ENCODE results near the gene CEBPB.

CEBPB gene

DNA sequence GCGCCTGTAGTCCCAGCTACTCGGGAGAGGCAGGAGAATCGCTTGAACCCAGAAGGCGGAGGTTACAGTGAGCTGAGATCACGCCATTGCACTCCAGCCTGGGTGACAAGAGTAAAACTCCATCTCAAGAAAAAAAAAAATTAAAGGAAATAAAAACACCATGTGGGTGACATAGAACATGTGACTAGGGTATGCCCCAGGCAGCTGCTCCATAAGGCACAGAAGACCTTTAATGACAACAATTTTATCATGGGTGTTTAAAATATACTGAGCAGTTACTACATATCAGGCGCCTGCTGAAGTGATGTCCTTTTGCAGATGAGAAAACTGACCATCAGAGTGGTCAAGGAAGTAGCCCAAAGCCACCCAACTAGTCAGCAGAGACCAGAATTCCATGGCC is 45.1 kb upstream of the CEBPB start:
- Mint-ChIP-seq H3K27me3 (ENCODE audit: low read depth, poor library complexity) (no peaks in the 10 kb centered on the region), H3K36me3 (ENCODE audit: low read depth) (peaks cover 18% of the 10 kb centered on the region), H3K27ac (no peak overlapping the region), H3K9me3 (no peaks in the 10 kb centered on the region), H3K4me3 (no peak overlapping the region), H3K4me1 (peaks cover 37% of the 10 kb centered on the region)
- TF ChIP-seq, protein P1, sequence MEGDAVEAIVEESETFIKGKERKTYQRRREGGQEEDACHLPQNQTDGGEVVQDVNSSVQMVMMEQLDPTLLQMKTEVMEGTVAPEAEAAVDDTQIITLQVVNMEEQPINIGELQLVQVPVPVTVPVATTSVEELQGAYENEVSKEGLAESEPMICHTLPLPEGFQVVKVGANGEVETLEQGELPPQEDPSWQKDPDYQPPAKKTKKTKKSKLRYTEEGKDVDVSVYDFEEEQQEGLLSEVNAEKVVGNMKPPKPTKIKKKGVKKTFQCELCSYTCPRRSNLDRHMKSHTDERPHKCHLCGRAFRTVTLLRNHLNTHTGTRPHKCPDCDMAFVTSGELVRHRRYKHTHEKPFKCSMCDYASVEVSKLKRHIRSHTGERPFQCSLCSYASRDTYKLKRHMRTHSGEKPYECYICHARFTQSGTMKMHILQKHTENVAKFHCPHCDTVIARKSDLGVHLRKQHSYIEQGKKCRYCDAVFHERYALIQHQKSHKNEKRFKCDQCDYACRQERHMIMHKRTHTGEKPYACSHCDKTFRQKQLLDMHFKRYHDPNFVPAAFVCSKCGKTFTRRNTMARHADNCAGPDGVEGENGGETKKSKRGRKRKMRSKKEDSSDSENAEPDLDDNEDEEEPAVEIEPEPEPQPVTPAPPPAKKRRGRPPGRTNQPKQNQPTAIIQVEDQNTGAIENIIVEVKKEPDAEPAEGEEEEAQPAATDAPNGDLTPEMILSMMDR (IDR thresholded peaks at IDR 0.05): no peak
- no peak for DNase-seq

- Mint-ChIP-seq H3K36me3 (ENCODE audit: low read depth) (peaks cover 18% of the 10 kb centered on the region), H3K27ac (peak overlapping the region; percentile 32), H3K4me1 (peaks cover 41% of the 10 kb centered on the region), H3K9me3 (no peaks in the 10 kb centered on the region), H3K27me3 (ENCODE audit: low read depth, poor library complexity) (no peaks in the 10 kb centered on the region), H3K4me3 (no peak overlapping the region)
- TF ChIP-seq, protein P1 (IDR thresholded peaks at IDR 0.05): no peak
- no peak for DNase-seq
Measured at GRCh38 chr20:50146214-50146613, 44.4 kb upstream of the CEBPB start.

DNA sequence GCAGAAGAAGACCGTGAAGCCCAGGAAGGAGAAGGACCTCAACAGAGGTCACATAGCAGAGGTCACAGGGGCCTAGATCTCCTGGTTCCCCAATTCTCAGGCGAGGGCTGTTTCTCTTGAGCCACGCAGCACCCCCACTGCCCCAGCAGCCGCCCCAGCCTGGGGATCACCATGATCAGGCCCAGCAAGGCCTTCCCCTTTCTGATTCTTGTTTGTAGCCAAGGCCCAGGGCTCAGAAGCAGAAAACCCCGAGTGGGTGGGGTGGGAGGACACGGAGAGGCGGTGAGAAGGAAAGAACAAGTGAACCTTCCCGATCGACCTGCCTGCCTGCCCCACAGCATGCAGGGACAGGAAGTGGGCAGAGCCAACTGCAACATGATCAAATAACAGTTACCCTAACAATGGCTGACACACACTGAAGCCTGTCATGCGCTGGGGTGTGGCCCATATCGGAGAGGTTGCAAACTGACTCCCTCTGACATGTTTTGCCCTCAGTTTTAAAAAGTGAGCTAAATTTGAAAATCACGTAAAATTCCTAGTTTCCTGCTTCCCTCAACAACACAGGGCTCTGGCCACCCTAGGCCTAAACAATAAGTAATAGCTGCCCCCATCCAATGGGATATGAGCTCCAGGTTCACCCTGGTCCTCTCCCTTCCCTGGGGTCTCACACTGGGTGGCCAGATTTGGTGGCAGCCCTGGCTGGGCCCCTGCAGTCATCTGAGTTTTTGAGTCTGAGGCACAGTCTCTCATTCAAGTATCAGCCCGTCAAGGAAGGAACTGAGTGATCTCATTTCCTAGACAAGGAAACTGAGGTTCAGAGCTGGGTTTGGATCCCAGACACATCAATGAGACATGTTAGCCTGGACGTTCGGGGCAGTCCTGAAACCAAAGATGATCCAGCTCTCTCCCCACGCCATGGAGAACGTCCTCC is 43.6 kb upstream of the CEBPB start:
- no peak overlapping the region for H3K4me3 Mint-ChIP-seq
- H3K36me3 Mint-ChIP-seq (ENCODE audit: low read depth): peaks cover 17% of the 10 kb centered on the region

DNA sequence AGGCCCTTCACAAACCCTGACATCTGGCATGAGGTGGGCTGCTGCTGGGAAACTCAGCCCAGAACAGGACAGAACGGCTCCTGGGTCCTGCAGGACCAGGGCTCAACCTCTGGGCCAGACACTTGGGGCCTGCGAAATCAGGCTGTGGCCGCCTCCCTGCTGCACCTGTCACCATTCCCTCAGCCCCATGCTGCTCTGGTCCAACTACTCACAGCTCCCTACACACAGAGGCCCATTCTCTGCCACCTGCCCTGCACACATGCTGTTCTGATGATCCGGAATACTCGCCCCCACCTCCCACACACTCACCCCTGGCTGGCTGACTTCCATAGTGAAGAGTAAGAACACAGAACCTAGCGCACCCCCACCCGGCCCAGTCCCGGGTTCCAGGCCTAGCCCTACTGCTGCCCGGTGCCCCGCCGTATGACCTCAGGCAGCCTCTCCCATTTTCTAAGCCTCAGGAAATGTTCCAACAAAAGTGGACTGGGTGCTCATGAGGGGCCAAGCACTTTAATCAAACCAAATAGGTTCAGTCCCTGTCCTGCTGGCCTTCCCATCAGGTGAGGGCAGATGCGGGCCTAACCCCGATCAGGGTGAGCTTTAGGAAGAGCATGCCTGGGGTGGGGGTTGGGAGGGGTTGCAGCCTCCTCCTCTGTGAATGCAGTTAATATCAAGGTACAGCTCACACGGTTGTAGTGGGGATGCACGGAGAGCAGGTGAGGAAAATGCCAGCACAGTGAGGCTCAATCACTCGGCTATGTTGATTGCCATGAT is 41.0 kb upstream of the CEBPB start:
- Mint-ChIP-seq H3K4me3 (no peak overlapping the region), H3K9me3 (no peaks in the 10 kb centered on the region), H3K27ac (peak overlapping the region; percentile 87)

More for the DNA sequence above, 43.6 kb upstream of the CEBPB start:
- Mint-ChIP-seq H3K4me1 (peaks cover 49% of the 10 kb centered on the region), H3K27me3 (ENCODE audit: low read depth, poor library complexity) (no peaks in the 10 kb centered on the region), H3K9me3 (no peaks in the 10 kb centered on the region), H3K27ac (peak overlapping the region; percentile 83)
- no peak for DNase-seq
- TF ChIP-seq, protein P1 (IDR thresholded peaks at IDR 0.05): no peak

GRCh38 chr20:50151034-50151743 is 39.4 kb upstream of the CEBPB start:
- Mint-ChIP-seq H3K4me1 (peaks cover 57% of the 10 kb centered on the region), H3K9me3 (no peaks in the 10 kb centered on the region), H3K4me3 (peak overlapping the region; percentile 91), H3K27ac (peak overlapping the region; percentile 64), H3K27me3 (ENCODE audit: low read depth, poor library complexity) (peaks cover 8% of the 10 kb centered on the region), H3K36me3 (ENCODE audit: low read depth) (peaks cover 4% of the 10 kb centered on the region)
- no peak for DNase-seq
- TF ChIP-seq, protein P1 (IDR thresholded peaks at IDR 0.05): no peak

More for the DNA sequence above, 41.0 kb upstream of the CEBPB start:
- H3K36me3 Mint-ChIP-seq (ENCODE audit: low read depth): peaks cover 4% of the 10 kb centered on the region
- H3K4me1 Mint-ChIP-seq: peaks cover 61% of the 10 kb centered on the region
- DNase-seq: no peak
- H3K27me3 Mint-ChIP-seq (ENCODE audit: low read depth, poor library complexity): peaks cover 8% of the 10 kb centered on the region
- TF ChIP-seq, protein P1 (IDR thresholded peaks at IDR 0.05): no peak
